Measurements from ENCODE around the gene PGLYRP4. TPM values are rescaled to one million over a fixed set of nuclear protein-coding genes. Genes with fewer than 3 reads are reported as not detected.
A peak's percentile ranks its signal among the peaks of the same experiment; 100 is the strongest.

Gene PGLYRP4
- polyA plus RNA-seq, 3 donors = not detected

DNA sequence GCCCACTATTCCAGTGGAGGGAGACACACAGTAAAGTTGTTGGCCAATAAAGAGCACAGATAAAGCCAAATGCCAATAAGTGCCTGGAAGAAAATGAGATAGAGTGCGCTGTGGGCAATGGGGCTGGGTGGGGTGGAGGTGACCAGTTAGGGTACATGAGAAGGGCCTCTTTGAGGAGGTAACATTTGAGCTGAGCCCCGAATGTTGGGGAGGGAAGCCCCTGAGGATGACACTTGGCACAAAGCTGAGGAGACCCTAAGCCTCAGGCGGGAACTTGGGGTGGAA, 10.0 kb upstream of the PGLYRP4 start:
- H3K27me3 ChIP-seq (ENCODE audit: control insufficient read depth in 2 of 2, insufficient read depth in 2 of 2, low read length in 2 of 2) = no peaks in the 10 kb centered on the region
- peaks cover 58% of the 10 kb centered on the region for H3K79me2 ChIP-seq (ENCODE audit: insufficient read depth, low read length)
- H3K4me1 ChIP-seq (ENCODE audit: control insufficient read depth in 1 of 2, insufficient read depth in 2 of 2, low read length in 2 of 2) = peaks cover 63 to 84% of the 10 kb centered on the region in 2 donors
- WGBS (ENCODE audit: insufficient coverage) = 69% methylated on average over 2 of the region's 3 CpGs
- H3K4me3 Mint-ChIP-seq = peak overlapping the region; percentile 97 to 100
- H3K9ac ChIP-seq (ENCODE audit: insufficient read depth, low read length, poor library complexity, severe bottlenecking) = peak overlapping the region; percentile 69
- H3K27ac ChIP-seq (ENCODE audit: low read depth in 1 of 2, low read length in 2 of 2) = peak overlapping the region; percentile 82 to 85
- peaks cover 27 to 42% of the 10 kb centered on the region in 2 donors for H3K36me3 Mint-ChIP-seq
- H3K4me2 ChIP-seq (replicated peaks; ENCODE audit: extremely low read depth, low read length, poor library complexity, severe bottlenecking) = peak overlapping the region; percentile 96
- intact Hi-C loops (cut with micrococcal nuclease) = no loop called here
- no peak for DNase-seq
- peak overlapping the region; percentile 66 to 97 (median 92) for H3K4me3 ChIP-seq (replicated peaks in 1 of 3; ENCODE audit: low read depth in 2 of 3, low read length in 3 of 3)
- peak overlapping the region; percentile 96 to 99 (median 97) for H3K27ac Mint-ChIP-seq
- peaks cover 0 to 6% (median 2%) of the 10 kb centered on the region in 7 donors for H3K9me3 Mint-ChIP-seq
- no peak overlapping the region for H2AFZ ChIP-seq (ENCODE audit: insufficient read depth, low read depth, low read length, poor library complexity, severe bottlenecking)
- H3K27me3 Mint-ChIP-seq (ENCODE audit: low read depth in 3 of 3) = peaks cover 0 to 3% (median 0%) of the 10 kb centered on the region in 3 donors
- peaks cover 43% of the 10 kb centered on the region for H4K20me1 ChIP-seq (ENCODE audit: insufficient read depth, low read length)
- TF ChIP-seq, protein P1, sequence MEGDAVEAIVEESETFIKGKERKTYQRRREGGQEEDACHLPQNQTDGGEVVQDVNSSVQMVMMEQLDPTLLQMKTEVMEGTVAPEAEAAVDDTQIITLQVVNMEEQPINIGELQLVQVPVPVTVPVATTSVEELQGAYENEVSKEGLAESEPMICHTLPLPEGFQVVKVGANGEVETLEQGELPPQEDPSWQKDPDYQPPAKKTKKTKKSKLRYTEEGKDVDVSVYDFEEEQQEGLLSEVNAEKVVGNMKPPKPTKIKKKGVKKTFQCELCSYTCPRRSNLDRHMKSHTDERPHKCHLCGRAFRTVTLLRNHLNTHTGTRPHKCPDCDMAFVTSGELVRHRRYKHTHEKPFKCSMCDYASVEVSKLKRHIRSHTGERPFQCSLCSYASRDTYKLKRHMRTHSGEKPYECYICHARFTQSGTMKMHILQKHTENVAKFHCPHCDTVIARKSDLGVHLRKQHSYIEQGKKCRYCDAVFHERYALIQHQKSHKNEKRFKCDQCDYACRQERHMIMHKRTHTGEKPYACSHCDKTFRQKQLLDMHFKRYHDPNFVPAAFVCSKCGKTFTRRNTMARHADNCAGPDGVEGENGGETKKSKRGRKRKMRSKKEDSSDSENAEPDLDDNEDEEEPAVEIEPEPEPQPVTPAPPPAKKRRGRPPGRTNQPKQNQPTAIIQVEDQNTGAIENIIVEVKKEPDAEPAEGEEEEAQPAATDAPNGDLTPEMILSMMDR (IDR thresholded peaks at IDR 0.05) = no peak
- H3K36me3 ChIP-seq (replicated peaks in 1 of 2; ENCODE audit: control insufficient read depth in 1 of 2, insufficient read depth in 2 of 2, low read length in 2 of 2) = peaks cover 22 to 32% of the 10 kb centered on the region in 2 donors
- H3K9me3 ChIP-seq (replicated peaks in 1 of 2; ENCODE audit: control insufficient read depth in 1 of 2, insufficient read depth in 1 of 2, low read length in 2 of 2) = no peaks in the 10 kb centered on the region
- peaks cover 78% of the 10 kb centered on the region for H3K4me1 Mint-ChIP-seq

DNA sequence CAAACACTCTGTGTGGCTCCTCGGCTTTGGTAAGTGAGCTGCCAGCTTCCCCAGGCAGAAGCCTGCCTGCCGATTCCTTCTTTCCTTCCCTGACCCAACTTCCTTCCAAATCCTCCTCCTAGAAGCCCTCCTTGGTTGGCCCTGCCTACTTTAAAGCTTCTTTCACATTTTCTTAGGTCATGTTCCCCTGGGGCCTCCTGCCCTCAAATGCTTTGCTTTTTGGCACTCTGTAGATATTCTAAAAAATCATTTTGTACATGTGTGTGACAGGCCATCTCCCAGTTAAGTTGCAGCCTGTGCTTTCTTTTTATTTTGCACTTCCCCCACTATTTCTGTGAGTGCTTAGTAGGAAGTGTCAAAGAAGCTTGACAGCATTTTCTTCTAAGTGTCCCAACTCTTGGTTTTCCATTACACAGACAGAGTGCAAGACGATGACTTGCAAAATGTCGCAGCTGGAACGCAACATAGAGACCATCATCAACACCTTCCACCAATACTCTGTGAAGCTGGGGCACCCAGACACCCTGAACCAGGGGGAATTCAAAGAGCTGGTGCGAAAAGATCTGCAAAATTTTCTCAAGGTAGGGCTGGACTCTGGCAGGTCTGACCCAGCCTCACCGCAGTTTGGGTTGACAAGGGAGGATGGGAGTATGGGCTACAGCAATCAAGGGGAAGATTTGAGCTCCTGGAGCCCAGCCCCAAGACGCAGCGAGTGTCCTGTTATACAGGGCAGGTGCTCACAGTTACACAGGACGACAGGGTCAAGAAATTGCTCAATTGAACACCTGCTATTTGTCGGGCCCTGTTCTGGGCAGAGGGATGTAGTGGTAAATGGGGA, 9.4 kb upstream of the PGLYRP4 start, which contains the start of gene S100A9:
Gene S100A9 (plus strand): TSS at position 2 of the 838 bp plus-strand sequence. CDS start 430 bp downstream, at position 432.
- H3K79me2 ChIP-seq (ENCODE audit: insufficient read depth, low read length) = peaks cover 52% of the 10 kb centered on the region
- no peaks in the 10 kb centered on the region for H3K9me3 ChIP-seq (replicated peaks in 1 of 2; ENCODE audit: control insufficient read depth in 1 of 2, insufficient read depth in 1 of 2, low read length in 2 of 2)
- H3K4me3 ChIP-seq (replicated peaks in 1 of 3; ENCODE audit: low read depth in 2 of 3, low read length in 3 of 3) = peak within 1 kb of the TSS; percentile 66 to 97 (median 92)
- Mint-ChIP-seq H3K36me3 (peaks cover 27 to 39% of the 10 kb centered on the region in 2 donors), H3K27me3 (ENCODE audit: low read depth in 3 of 3) (peaks cover 0 to 3% (median 3%) of the 10 kb centered on the region in 3 donors), H3K27ac (peak within 1 kb of the TSS; percentile 96 to 99 (median 97)), H3K4me1 (peaks cover 74% of the 10 kb centered on the region), H3K9me3 (peaks cover 0 to 6% (median 2%) of the 10 kb centered on the region in 7 donors), H3K4me3 (peak within 1 kb of the TSS; percentile 97 to 100)
- H3K27me3 ChIP-seq (ENCODE audit: control insufficient read depth in 2 of 2, insufficient read depth in 2 of 2, low read length in 2 of 2) = no peaks in the 10 kb centered on the region
- intact Hi-C loops (cut with micrococcal nuclease) = loop anchor here in 1 of 2 donors (1.0 kb wide), 1 partner anchor 46 kb away; no protein-coding TSS in a partner anchor
- H3K4me2 ChIP-seq (replicated peaks; ENCODE audit: extremely low read depth, low read length, poor library complexity, severe bottlenecking) = peak within 1 kb of the TSS; percentile 96
- no peak within 1 kb of the TSS for H2AFZ ChIP-seq (ENCODE audit: insufficient read depth, low read depth, low read length, poor library complexity, severe bottlenecking)
- peaks cover 22 to 32% of the 10 kb centered on the region in 2 donors for H3K36me3 ChIP-seq (replicated peaks in 1 of 2; ENCODE audit: control insufficient read depth in 1 of 2, insufficient read depth in 2 of 2, low read length in 2 of 2)
- H3K4me1 ChIP-seq (ENCODE audit: control insufficient read depth in 1 of 2, insufficient read depth in 2 of 2, low read length in 2 of 2) = peaks cover 58 to 78% of the 10 kb centered on the region in 2 donors
- DNase-seq = peak in 2 of 3 donors; percentile 63 to 67
- peak within 1 kb of the TSS; percentile 82 to 85 for H3K27ac ChIP-seq (ENCODE audit: low read depth in 1 of 2, low read length in 2 of 2)
- WGBS (ENCODE audit: insufficient coverage) = 22% methylated on average over 11 of the region's 11 CpGs
- H4K20me1 ChIP-seq (ENCODE audit: insufficient read depth, low read length) = peaks cover 43% of the 10 kb centered on the region
- TF ChIP-seq, protein P1 (IDR thresholded peaks at IDR 0.05) = no peak
- peak within 1 kb of the TSS; percentile 69 for H3K9ac ChIP-seq (ENCODE audit: insufficient read depth, low read length, poor library complexity, severe bottlenecking)

Measured in CD14-positive monocyte (primary cell).